Transverse colon (tissue), 4 donors: Measurements from ENCODE around the gene KLRF1.

Experiments used
- CTCF ChIP-seq, 5 experiments: fragments of 200-600 bp in 3 of 5; fragments of 450-650 bp in 2 of 5; sonication (generic) in 3 of 5; IDR thresholded peaks; 1 replicate in 2 of 5; 2 replicates in 3 of 5; pipeline ENCODE4 v1.5.1; 2016 to 2017; ENCODE audit warnings: antibody characterized with exemption in 5 of 5, inconsistent platforms in 3 of 5, mild to moderate bottlenecking in 2 of 5, moderate library complexity in 1 of 5
- POLR2AphosphoS5 ChIP-seq, 3 donors: sonication (generic); formaldehyde crosslinking; IDR thresholded peaks; one replicate each; pipeline ENCODE4 v1.6.1; 2016; ENCODE audit warnings: antibody characterized with exemption in 3 of 3

GRCh38 chr12:9796971-9797370, 30.3 kb upstream of the KLRF1 start:
- TF ChIP-seq CTCF (IDR thresholded peaks at IDR 0.05) = no peak
- TF ChIP-seq POLR2AphosphoS5 (IDR thresholded peaks at IDR 0.05) = no peak
